Limb (tissue), 2 donors: Measurements from ENCODE around the gene TSC22D2.

Experiments used
- DNase-seq, 2 donors: peaks; one replicate each; pipeline ENCODE4 v3.0.0-alpha.2; 2016; ENCODE audit errors: extremely low spot score in 2 of 2

Gene TSC22D2

GRCh38 chr3:150408221-150409124 is at the start of gene TSC22D2:
TSC22D2 (plus strand) TSS chr3:150408298; CDS start chr3:150409351, 1,053 bp downstream.
- peak; percentile 95 to 99 for DNase-seq

DNA sequence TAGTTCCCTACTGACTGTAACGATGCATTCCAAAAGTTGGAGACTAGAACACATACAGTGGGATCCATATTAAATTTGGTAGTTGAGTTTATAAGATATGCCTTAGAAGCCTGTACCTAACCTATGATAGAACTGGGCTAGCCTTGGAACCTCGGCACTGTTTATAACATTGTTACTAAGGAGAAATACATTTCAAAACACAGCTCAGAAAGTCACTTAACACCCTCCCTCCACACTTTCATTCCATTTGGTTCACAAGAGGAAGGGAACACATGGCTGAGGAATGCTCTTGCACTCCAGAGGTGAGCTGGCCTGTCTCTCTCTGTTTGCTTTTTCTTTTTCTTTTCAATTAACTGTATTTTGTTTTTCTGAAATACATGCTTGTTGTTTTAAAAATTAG is 48.7 kb upstream of the TSC22D2 start:
- DNase-seq: no peak

DNA sequence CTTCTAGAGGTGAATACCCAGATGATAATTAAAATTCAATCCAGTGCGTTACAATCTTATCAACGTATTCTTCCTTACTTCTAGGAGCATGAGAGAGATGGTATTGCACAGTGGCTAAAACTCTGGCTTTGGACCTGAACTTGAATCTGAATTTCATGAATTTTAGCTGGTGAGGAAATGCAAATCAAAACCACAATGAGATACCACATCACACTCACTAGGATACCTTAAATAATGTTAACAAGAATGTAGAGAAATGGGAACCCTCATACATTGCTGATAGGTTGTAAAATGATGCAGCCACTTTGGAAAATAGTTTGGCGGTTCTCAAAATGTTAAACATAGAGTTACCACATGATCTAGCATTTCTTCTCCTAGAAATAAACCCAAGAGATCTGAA is 47.1 kb upstream of the TSC22D2 start:
- DNase-seq: no peak

DNA sequence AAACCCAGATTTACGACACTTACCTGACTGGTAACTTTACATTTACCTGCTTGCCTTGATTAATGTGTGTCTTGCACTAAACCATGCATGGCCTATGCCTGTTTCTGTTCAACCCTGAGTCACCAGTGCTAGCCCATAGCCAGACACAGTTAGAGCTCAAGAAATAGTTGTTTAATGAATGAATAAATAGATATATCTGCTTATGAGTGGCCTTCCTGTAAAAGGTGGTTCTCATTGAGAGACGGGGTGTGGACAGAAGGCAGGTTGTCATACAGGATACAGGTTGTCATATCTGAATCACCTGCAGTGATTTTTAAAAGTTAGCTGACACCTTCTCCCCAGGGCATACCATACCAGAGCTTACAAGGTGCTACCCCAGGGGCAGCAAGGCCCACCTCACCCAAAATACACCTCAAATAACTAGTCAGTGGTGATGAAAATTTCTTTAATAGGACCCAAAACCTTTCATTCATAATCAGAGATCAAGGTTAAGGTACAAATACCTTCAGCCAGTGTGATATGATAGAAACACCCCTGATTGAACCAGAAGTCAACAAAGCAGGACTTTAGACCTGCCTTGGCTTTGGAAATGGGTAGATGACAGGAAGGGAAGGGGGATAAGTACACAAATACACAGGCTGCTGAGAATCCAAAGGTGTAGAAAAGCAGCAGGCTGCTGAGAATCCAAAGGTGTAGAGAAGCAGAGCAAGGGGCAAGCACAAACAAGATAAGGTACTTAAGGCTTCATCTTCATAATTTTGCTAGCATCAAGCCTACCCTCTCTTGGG is 45.4 kb upstream of the TSC22D2 start:
- DNase-seq: no peak

- DNase-seq: no peak
Measured at GRCh38 chr3:150363420-150363819, 44.7 kb upstream of the TSC22D2 start.

DNA sequence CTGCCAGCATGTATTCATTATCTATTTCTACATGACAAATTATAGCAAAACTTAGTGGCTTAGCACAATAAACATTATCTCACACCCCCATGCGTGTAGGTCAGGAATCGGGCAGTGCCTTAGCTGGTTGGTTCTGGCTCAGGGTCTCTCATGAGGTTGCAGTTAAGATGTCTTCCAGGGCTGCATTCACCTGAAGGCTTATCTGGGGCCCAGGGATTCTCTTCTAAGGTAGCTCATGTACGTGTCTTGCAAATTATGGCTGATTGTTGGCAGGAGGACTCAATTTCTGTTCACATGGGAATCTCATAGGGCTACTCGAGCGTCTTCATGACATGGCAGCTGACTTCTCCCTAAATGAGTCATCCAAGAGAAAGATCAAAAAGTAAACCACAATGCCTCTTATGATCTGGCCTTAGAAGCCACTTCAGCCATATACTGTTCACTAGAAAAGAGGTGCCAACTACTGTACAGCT is 42.9 kb upstream of the TSC22D2 start:
- no peak for DNase-seq

DNA sequence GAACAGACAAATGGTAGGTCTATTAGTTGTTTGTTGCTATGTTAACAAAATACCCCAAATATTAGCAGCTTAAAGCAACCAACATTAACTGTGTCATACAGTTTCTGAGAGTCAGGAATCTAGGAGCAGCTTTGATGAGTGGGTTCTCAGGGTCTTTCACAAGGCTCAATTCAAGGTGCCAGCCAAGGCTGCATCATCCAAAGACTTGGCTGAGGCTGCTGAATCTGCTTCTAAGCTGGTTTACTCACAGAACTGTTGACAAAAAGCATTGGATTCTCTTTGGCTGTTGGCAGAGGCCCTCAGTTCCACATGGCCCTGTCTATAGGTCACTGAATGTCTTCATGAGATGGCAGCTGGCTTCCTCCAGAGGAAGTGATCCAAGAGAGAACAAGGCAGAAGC is 40.3 kb upstream of the TSC22D2 start:
- DNase-seq: no peak

GRCh38 chr3:150370122-150370602 is 37.9 kb upstream of the TSC22D2 start:
- peak; percentile 46 to 71 for DNase-seq

DNA sequence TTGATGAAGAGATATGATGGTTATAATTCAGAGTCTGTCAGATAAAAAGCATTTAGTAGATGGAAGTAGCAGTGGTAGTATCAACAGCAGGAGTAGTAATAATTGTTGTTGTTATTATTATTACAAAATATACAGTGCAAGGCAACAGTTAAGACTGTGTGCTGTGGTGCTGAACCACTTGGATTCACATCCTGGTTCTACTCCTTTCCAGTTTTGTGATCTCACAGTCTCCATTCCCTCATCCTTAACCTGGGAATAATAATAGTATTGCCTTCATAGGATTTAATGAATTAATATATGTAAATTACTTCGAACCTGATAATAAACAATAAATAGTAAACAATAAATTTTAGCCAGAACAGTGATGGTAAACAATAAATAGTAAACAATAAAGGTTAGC is 37.1 kb upstream of the TSC22D2 start:
- no peak for DNase-seq

- peak; percentile 53 to 95 for DNase-seq
Measured at GRCh38 chr3:150371741-150372254, 36.3 kb upstream of the TSC22D2 start.

GRCh38 chr3:150372320-150372719 is 35.8 kb upstream of the TSC22D2 start:
- no peak for DNase-seq

- no peak for DNase-seq
Measured at GRCh38 chr3:150372722-150373121, 35.4 kb upstream of the TSC22D2 start.

GRCh38 chr3:150373234-150373875 is 34.7 kb upstream of the TSC22D2 start:
- no peak for DNase-seq

- no peak for DNase-seq
Measured at GRCh38 chr3:150374975-150375374, 33.1 kb upstream of the TSC22D2 start.

GRCh38 chr3:150376001-150376848 is 31.9 kb upstream of the TSC22D2 start:
- DNase-seq: no peak

GRCh38 chr3:150377601-150378300 is 30.3 kb upstream of the TSC22D2 start:
- no peak for DNase-seq

DNA sequence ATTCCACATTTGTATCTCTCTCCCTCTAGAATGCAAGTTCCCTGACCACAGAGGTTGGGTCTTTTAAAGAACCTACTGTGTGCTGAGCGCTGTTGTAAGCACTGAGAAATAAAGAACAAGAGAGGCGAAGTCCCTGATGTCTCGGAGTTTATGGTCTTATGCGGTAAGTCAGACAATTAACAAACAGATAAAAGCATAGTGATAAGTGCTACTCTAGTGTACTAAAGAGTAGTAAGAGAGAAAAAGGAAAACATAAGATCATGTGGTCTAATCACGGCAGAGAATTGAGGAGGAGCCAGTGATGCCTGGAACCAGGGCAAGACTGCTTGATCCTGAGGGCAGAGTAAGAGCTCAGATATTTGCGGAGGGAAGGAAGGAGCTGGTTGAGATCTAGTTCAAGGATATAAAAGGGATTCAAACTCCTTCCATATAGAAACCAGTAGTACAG is 29.8 kb upstream of the TSC22D2 start:
- no peak for DNase-seq

DNA sequence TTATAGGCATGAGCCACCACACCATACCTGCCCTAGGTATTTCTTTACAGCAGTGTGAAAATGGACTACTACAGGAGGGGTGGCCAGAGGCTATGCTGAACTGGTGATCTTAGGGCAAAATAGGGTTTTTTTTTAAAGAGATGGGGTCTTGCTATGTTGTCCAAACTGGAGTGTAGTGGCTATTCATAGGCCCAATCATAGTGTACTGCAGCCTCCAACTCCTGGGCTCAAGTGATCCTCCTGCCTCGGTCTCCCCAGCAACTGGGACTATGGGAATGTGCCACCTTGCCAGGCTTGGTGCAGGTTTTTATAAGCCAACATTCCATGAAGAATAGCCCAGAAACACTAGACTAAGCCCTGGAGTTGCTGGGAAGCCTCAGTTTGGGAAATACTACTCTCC is 28.6 kb upstream of the TSC22D2 start:
- no peak for DNase-seq

DNA sequence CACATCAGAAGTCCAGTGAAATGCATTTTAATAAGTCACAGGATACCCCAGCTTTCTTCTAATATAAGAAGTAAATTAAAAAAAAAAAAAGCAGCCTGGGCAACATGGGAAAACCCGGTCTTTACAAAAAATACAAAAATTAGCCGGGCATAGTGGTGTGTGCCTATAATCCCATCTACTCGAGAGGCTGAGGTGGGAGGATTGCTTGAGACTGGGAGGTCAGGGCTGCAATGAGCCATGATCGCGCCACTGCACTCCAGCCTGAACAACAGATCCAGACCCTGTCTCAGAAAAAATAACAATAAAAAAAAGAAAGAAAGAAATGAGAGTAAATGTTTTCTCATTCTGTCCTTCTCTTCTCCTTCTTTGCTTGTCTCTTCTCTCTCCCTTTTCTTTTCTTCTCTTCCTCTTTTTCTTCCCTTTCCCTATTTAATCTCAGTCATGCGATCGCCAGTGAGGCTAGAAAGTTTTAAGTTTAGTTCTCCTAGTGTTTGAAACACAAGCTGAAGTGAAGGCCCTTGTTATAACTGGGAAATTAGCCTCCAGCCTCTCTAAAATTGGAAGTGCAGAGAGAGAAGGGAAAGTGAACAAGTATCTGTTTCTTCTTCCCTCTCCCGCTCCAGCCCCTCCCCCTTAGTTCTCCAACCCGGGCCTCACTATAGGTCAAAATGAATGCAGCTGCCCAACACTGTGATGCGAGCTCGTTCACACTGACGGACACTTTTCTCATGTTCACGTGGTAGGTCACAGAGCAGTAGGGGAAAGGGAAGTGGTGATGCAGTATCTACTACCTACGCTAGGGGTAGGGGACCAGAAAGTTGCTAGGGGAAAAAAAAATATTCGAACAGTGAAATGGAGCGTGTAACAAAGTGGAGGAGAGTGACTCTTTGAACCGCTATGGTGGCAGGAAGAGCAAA is 23.5 kb upstream of the TSC22D2 start:
- DNase-seq: peak; percentile 62 to 63
